SJSA1 (cell line): ENCODE measurements around the gene CDR2. TPM values are rescaled to one million over a fixed set of nuclear protein-coding genes. Genes with fewer than 3 reads are reported as not detected.

Source experiments
- total RNA-seq: library from RNA; depleted of rRNA; stranded (reverse); fragments of >200 nt; shearing (Covaris generic); gene quantifications from 2 replicates; pipeline ENCODE4 v1.2.3, GENCODE V29; 2014; rRNA removed

CDR2 gene
- total RNA-seq, 1 experiment from 2014 or later, result 32.0 TPM

Other genes with a start within 250 kb of the CDR2 start
- gene SDR42E2, start 212.1 kb downstream of the CDR2 start, total RNA-seq, result not detected in 2 replicates
- 6.5 and 11.2 TPM in 2 replicates for gene EEF2K, start 168.3 kb downstream of the CDR2 start, total RNA-seq
- 29.2 and 29.3 TPM in 2 replicates for gene POLR3E, start 77.2 kb downstream of the CDR2 start, total RNA-seq
- 21.5 and 46.7 TPM in 2 replicates for gene NPIPB5, start 136.3 kb upstream of the CDR2 start, total RNA-seq